Measurements from ENCODE around the gene POPDC3.

POPDC3 gene

DNA sequence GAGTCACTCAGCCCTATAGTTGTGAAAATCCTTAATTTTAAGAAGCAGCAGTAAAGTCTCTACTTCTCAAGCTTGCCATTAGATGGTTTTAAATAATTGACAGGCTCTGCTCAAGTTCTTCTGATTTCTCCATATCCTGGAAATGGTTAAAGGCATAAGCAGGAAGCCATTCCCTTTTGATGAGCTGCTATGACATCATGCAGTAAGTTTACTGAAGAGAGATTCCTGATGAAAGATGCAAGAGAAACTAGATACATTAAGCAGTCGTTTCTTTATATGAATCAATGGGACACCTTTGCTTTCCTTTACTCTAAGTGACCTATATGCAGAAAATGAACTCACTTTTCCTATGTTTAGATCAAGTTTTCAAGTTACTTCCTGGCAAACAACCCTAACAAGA lies 9.8 kb downstream of the POPDC3 start:
- H3K36me3 ChIP-seq (ENCODE audit: insufficient read depth, low read length): no peaks in the 10 kb centered on the region
- H2AFZ ChIP-seq (ENCODE audit: low read depth, low read length): no peak overlapping the region
- H3K4me3 ChIP-seq (ENCODE audit: low read depth in 1 of 2, low read length in 2 of 2): no peak overlapping the region
- H3K27ac ChIP-seq (ENCODE audit: low read length): no peak overlapping the region
- no peaks in the 10 kb centered on the region for H3K79me2 ChIP-seq (ENCODE audit: insufficient read depth, low read length)
- ATAC-seq (ENCODE audit: insufficient read depth, low read depth): no peak
- no peaks in the 10 kb centered on the region for H3K9me3 ChIP-seq (ENCODE audit: insufficient read depth, low read length, severe bottlenecking)
- H3K4me1 ChIP-seq (ENCODE audit: insufficient read depth, low read length): no peaks in the 10 kb centered on the region
- H3K27me3 ChIP-seq (ENCODE audit: insufficient read depth, low read length, poor library complexity): peaks cover 7% of the 10 kb centered on the region
- no peaks in the 10 kb centered on the region for H4K20me1 ChIP-seq (ENCODE audit: insufficient read depth, low read length)
- no peak overlapping the region for H3K4me2 ChIP-seq (ENCODE audit: insufficient read depth, low read length)
- no peak for TF ChIP-seq EZH2 (IDR thresholded peaks at IDR 0.05; ENCODE audit: borderline replicate concordance, low read depth, low read length, severe bottlenecking)
- TF ChIP-seq, protein P1, sequence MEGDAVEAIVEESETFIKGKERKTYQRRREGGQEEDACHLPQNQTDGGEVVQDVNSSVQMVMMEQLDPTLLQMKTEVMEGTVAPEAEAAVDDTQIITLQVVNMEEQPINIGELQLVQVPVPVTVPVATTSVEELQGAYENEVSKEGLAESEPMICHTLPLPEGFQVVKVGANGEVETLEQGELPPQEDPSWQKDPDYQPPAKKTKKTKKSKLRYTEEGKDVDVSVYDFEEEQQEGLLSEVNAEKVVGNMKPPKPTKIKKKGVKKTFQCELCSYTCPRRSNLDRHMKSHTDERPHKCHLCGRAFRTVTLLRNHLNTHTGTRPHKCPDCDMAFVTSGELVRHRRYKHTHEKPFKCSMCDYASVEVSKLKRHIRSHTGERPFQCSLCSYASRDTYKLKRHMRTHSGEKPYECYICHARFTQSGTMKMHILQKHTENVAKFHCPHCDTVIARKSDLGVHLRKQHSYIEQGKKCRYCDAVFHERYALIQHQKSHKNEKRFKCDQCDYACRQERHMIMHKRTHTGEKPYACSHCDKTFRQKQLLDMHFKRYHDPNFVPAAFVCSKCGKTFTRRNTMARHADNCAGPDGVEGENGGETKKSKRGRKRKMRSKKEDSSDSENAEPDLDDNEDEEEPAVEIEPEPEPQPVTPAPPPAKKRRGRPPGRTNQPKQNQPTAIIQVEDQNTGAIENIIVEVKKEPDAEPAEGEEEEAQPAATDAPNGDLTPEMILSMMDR (IDR thresholded peaks at IDR 0.05; ENCODE audit: borderline replicate concordance, extremely low read depth, low read length, poor library complexity, severe bottlenecking): no peak
- no peak for DNase-seq
- H3K9ac ChIP-seq (ENCODE audit: low read depth, low read length): no peak overlapping the region

DNA sequence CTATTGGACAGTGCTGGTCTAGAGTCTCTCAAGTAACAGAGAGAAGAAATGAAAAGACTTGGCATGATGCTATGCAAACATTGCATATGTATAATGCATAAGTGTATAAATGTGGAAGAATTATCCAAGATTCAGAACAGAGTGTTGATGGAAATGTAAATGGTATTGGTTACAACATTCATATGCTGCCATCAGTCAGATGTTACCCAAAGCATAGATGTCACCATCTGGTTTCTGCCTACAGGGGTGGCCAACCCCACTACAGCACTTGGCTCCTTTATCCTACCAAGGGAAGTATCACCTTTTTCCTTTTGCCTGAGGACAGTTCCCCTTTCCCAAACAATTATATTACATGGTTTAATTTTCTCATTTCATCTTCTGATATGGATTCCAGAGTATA lies 11.9 kb downstream of the POPDC3 start:
- no peak for ATAC-seq (ENCODE audit: insufficient read depth, low read depth)
- H3K4me1 ChIP-seq (ENCODE audit: insufficient read depth, low read length): no peaks in the 10 kb centered on the region
- no peaks in the 10 kb centered on the region for H4K20me1 ChIP-seq (ENCODE audit: insufficient read depth, low read length)
- H3K27me3 ChIP-seq (ENCODE audit: insufficient read depth, low read length, poor library complexity): peaks cover 9% of the 10 kb centered on the region
- H3K4me3 ChIP-seq (ENCODE audit: low read depth in 1 of 2, low read length in 2 of 2): no peak overlapping the region
- H3K79me2 ChIP-seq (ENCODE audit: insufficient read depth, low read length): no peaks in the 10 kb centered on the region
- DNase-seq: no peak
- H3K4me2 ChIP-seq (ENCODE audit: insufficient read depth, low read length): no peak overlapping the region
- no peaks in the 10 kb centered on the region for H3K9me3 ChIP-seq (ENCODE audit: insufficient read depth, low read length, severe bottlenecking)
- no peak overlapping the region for H2AFZ ChIP-seq (ENCODE audit: low read depth, low read length)
- TF ChIP-seq, protein P1 (IDR thresholded peaks at IDR 0.05; ENCODE audit: borderline replicate concordance, extremely low read depth, low read length, poor library complexity, severe bottlenecking): no peak
- no peak for TF ChIP-seq EZH2 (IDR thresholded peaks at IDR 0.05; ENCODE audit: borderline replicate concordance, low read depth, low read length, severe bottlenecking)
- no peak overlapping the region for H3K9ac ChIP-seq (ENCODE audit: low read depth, low read length)
- H3K36me3 ChIP-seq (ENCODE audit: insufficient read depth, low read length): no peaks in the 10 kb centered on the region
- H3K27ac ChIP-seq (ENCODE audit: low read length): no peak overlapping the region

DNA sequence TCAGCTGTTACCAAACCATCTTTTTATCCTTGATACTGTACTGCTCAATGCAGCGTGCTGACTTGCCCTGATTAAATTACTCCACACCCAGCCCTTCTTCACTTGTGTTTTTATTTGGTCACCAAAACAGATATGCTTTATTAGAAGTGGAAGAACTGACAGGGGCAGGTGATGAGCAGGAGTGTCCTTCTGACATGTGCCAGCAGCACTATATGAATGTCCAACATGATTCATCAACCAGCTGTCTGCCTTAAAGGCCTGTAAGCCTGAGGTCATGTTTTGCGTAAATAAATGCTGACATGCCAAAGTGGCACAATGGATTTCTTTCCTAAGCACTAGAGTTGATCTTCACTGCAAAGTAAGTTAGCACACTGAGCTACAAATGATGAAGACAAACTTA lies 15.4 kb downstream of the POPDC3 start:
- Histone ChIP-seq H2AFZ (ENCODE audit: low read depth, low read length) (no peak overlapping the region), H3K9me3 (ENCODE audit: insufficient read depth, low read length, severe bottlenecking) (no peaks in the 10 kb centered on the region), H4K20me1 (ENCODE audit: insufficient read depth, low read length) (no peaks in the 10 kb centered on the region), H3K4me3 (ENCODE audit: low read depth in 1 of 2, low read length in 2 of 2) (no peak overlapping the region), H3K4me1 (ENCODE audit: insufficient read depth, low read length) (no peaks in the 10 kb centered on the region), H3K27me3 (ENCODE audit: insufficient read depth, low read length, poor library complexity) (peaks cover 10% of the 10 kb centered on the region), H3K4me2 (ENCODE audit: insufficient read depth, low read length) (no peak overlapping the region), H3K36me3 (ENCODE audit: insufficient read depth, low read length) (no peaks in the 10 kb centered on the region), H3K79me2 (ENCODE audit: insufficient read depth, low read length) (no peaks in the 10 kb centered on the region), H3K27ac (ENCODE audit: low read length) (no peak overlapping the region), H3K9ac (ENCODE audit: low read depth, low read length) (no peak overlapping the region)
- no peak for ATAC-seq (ENCODE audit: insufficient read depth, low read depth)
- no peak for DNase-seq
- TF ChIP-seq, protein P1 (IDR thresholded peaks at IDR 0.05; ENCODE audit: borderline replicate concordance, extremely low read depth, low read length, poor library complexity, severe bottlenecking): no peak
- TF ChIP-seq EZH2 (IDR thresholded peaks at IDR 0.05; ENCODE audit: borderline replicate concordance, low read depth, low read length, severe bottlenecking): no peak

DNA sequence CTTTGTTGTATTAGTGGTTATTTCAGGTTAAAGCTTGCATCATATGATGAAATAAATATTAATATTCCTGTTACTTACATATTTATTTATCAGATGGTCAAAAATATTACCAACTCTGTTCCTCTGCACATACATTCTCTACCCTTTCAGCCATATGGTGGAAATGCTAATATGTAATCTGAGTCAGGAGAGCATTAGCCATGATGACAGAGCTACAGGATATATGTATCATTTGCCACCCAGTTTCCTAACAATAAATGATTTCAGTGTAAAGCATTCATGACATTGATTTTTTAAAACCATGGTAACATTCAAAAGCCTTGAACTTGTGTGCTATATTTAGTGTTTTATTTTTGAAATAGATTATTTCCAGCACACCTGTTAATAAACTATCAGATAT lies 16.6 kb downstream of the POPDC3 start:
- H2AFZ ChIP-seq (ENCODE audit: low read depth, low read length): no peak overlapping the region
- ATAC-seq (ENCODE audit: insufficient read depth, low read depth) (no peak), DNase-seq (no peak)
- no peak overlapping the region for H3K9ac ChIP-seq (ENCODE audit: low read depth, low read length)
- no peak overlapping the region for H3K4me3 ChIP-seq (ENCODE audit: low read depth in 1 of 2, low read length in 2 of 2)
- no peaks in the 10 kb centered on the region for H3K4me1 ChIP-seq (ENCODE audit: insufficient read depth, low read length)
- H4K20me1 ChIP-seq (ENCODE audit: insufficient read depth, low read length): no peaks in the 10 kb centered on the region
- H3K4me2 ChIP-seq (ENCODE audit: insufficient read depth, low read length): no peak overlapping the region
- peaks cover 18% of the 10 kb centered on the region for H3K27me3 ChIP-seq (ENCODE audit: insufficient read depth, low read length, poor library complexity)
- H3K9me3 ChIP-seq (ENCODE audit: insufficient read depth, low read length, severe bottlenecking): no peaks in the 10 kb centered on the region
- H3K36me3 ChIP-seq (ENCODE audit: insufficient read depth, low read length): no peaks in the 10 kb centered on the region
- no peaks in the 10 kb centered on the region for H3K79me2 ChIP-seq (ENCODE audit: insufficient read depth, low read length)
- no peak overlapping the region for H3K27ac ChIP-seq (ENCODE audit: low read length)
- TF ChIP-seq EZH2 (IDR thresholded peaks at IDR 0.05; ENCODE audit: borderline replicate concordance, low read depth, low read length, severe bottlenecking): no peak
- TF ChIP-seq, protein P1 (IDR thresholded peaks at IDR 0.05; ENCODE audit: borderline replicate concordance, extremely low read depth, low read length, poor library complexity, severe bottlenecking): no peak
